ENCODE results near the gene FKBP10. TPM values are rescaled to one million over a fixed set of nuclear protein-coding genes. Genes with fewer than 3 reads are reported as not detected.

FKBP10 gene
- total RNA-seq, 1 experiment from 2014 or later = 143 TPM

GRCh38 chr17:41864836-41865595 lies 52.2 kb downstream of the FKBP10 start, which contains the start of gene KLHL11:
Gene KLHL11, minus strand, starts transcription at chr17:41865423. Its CDS starts 53 bp downstream, at chr17:41865370.
- BruUV-seq (replicated peaks) = no TSS peak
- H3K4me2 ChIP-seq = peak within 1 kb of the TSS; percentile 98
- peaks cover 16% of the 10 kb centered on the region for H3K4me1 ChIP-seq (replicated peaks; ENCODE audit: insufficient read depth)
- peak within 1 kb of the TSS; percentile 87 for H3K4me3 ChIP-seq
- DNase-seq = peak; percentile 66 to 84
- peaks cover 4% of the 10 kb centered on the region for H3K36me3 ChIP-seq (ENCODE audit: low read depth)
- peak within 1 kb of the TSS; percentile 44 for H3K27ac ChIP-seq
- no peaks in the 10 kb centered on the region for H3K9me2 ChIP-seq (ENCODE audit: insufficient read depth)
- peak within 1 kb of the TSS; percentile 98 for H2AFZ ChIP-seq
- ChIA-PET CTCF (interaction anchor here (0.7 kb wide), 2 partner anchors 66 to 68 kb away, joined by 3 to 4 read pairs; no protein-coding TSS in a partner anchor), POLR2A (ENCODE audit: unreplicated experiment) (interaction anchor here (0.6 kb wide), 3 partner anchors 14 to 248 kb away, joined by 3 to 6 read pairs (median 4); partner anchors contain the start of gene DHX58)
- peaks cover 29% of the 10 kb centered on the region for H4K20me1 ChIP-seq (ENCODE audit: insufficient read depth)
- intact Hi-C loops (cut with micrococcal nuclease; ENCODE audit: unreplicated experiment) = loop anchor here (10.0 kb wide), 1 partner anchor 130 kb away; the partner anchor contains the start of gene HAP1
- H3K9me3 ChIP-seq (ENCODE audit: insufficient read depth, low read depth) = no peaks in the 10 kb centered on the region
- no peak for TF ChIP-seq EZH2 (IDR thresholded peaks at IDR 0.05; ENCODE audit: low read depth)
- no peak for TF ChIP-seq CTCF (conservative IDR thresholded peaks at IDR 0.05)
- H3F3A ChIP-seq (ENCODE audit: insufficient read depth, low read depth) = peaks cover 31% of the 10 kb centered on the region; the same call in 1 of the 2 replicates
- no peaks in the 10 kb centered on the region for H3K27me3 ChIP-seq (ENCODE audit: insufficient read depth, low read depth)
- peaks cover 51% of the 10 kb centered on the region for H3K79me2 ChIP-seq (ENCODE audit: low read depth)

- H3F3A ChIP-seq (ENCODE audit: insufficient read depth, low read depth) = peaks cover 35% of the 10 kb centered on the region; the same call in 1 of the 2 replicates
- POLR2A ChIA-PET (ENCODE audit: unreplicated experiment) = interaction anchor here (0.6 kb wide), 2 partner anchors 14 to 247 kb away, joined by 3 to 6 read pairs; partner anchors contain the start of gene DHX58
- CTCF ChIA-PET = interaction anchor here (0.7 kb wide), 2 partner anchors 67 kb away, joined by 3 to 4 read pairs; no protein-coding TSS in a partner anchor
- peak overlapping the region; percentile 98 for H2AFZ ChIP-seq
- peaks cover 23% of the 10 kb centered on the region for H4K20me1 ChIP-seq (ENCODE audit: insufficient read depth)
- H3K4me2 ChIP-seq = peak overlapping the region; percentile 98
- DNase-seq = no peak
- peaks cover 16% of the 10 kb centered on the region for H3K4me1 ChIP-seq (replicated peaks; ENCODE audit: insufficient read depth)
- H3K27me3 ChIP-seq (ENCODE audit: insufficient read depth, low read depth) = no peaks in the 10 kb centered on the region
- no peak overlapping the region for H3K27ac ChIP-seq
- H3K36me3 ChIP-seq (ENCODE audit: low read depth) = peaks cover 4% of the 10 kb centered on the region
- intact Hi-C loops (cut with micrococcal nuclease; ENCODE audit: unreplicated experiment) = loop anchor here (10.0 kb wide), 1 partner anchor 131 kb away; the partner anchor contains the start of gene HAP1
- H3K9me3 ChIP-seq (ENCODE audit: insufficient read depth, low read depth) = no peaks in the 10 kb centered on the region
- H3K4me3 ChIP-seq = peak overlapping the region; percentile 87; the same call in 1 of the 2 replicates
- H3K9me2 ChIP-seq (ENCODE audit: insufficient read depth) = no peaks in the 10 kb centered on the region
- H3K79me2 ChIP-seq (ENCODE audit: low read depth) = peaks cover 45% of the 10 kb centered on the region
- TF ChIP-seq EZH2 (IDR thresholded peaks at IDR 0.05; ENCODE audit: low read depth) (no peak), CTCF (conservative IDR thresholded peaks at IDR 0.05) (no peak)
- no TSS peak for BruUV-seq (replicated peaks)
These were observed 52.7 kb downstream of the FKBP10 start for GRCh38 chr17:41865596-41865893.

- H3K4me1 ChIP-seq (replicated peaks; ENCODE audit: insufficient read depth) = peaks cover 6% of the 10 kb centered on the region
- H3F3A ChIP-seq (ENCODE audit: insufficient read depth, low read depth) = peaks cover 37% of the 10 kb centered on the region; the same call in 1 of the 2 replicates
- ChIA-PET POLR2A (ENCODE audit: unreplicated experiment) (no interaction called here), CTCF (no interaction called here)
- no peak overlapping the region for H3K4me2 ChIP-seq
- H3K27ac ChIP-seq = no peak overlapping the region
- H3K4me3 ChIP-seq = no peak overlapping the region
- intact Hi-C loops (cut with micrococcal nuclease; ENCODE audit: unreplicated experiment) = loop anchor here (10.0 kb wide), 1 partner anchor 134 kb away; the partner anchor contains the start of gene HAP1
- TF ChIP-seq EZH2 (IDR thresholded peaks at IDR 0.05; ENCODE audit: low read depth) (no peak), CTCF (conservative IDR thresholded peaks at IDR 0.05) (no peak)
- no peaks in the 10 kb centered on the region for H3K9me3 ChIP-seq (ENCODE audit: insufficient read depth, low read depth)
- no peak for DNase-seq
- no peak overlapping the region for H2AFZ ChIP-seq
- BruUV-seq (replicated peaks) = no TSS peak
- peaks cover 15% of the 10 kb centered on the region for H3K79me2 ChIP-seq (ENCODE audit: low read depth)
- H3K9me2 ChIP-seq (ENCODE audit: insufficient read depth) = no peaks in the 10 kb centered on the region
- H4K20me1 ChIP-seq (ENCODE audit: insufficient read depth) = peaks cover 6% of the 10 kb centered on the region
- H3K36me3 ChIP-seq (ENCODE audit: low read depth) = peaks cover 4% of the 10 kb centered on the region
- no peaks in the 10 kb centered on the region for H3K27me3 ChIP-seq (ENCODE audit: insufficient read depth, low read depth)
These were observed 55.8 kb downstream of the FKBP10 start for GRCh38 chr17:41868568-41868967.
